Lower leg skin (tissue), 4 donors: ENCODE results near the gene RPLP2. TPM values are rescaled to one million over a fixed set of nuclear protein-coding genes. Genes with fewer than 3 reads are reported as not detected.

Source experiments
- DNase-seq, 2 donors: peaks; one replicate each; pipeline ENCODE4 v3.0.0-alpha.2; 2019; ENCODE audit warnings: low spot score in 2 of 2
- H3K4me3 ChIP-seq: fragments of 200-600 bp; sonication (generic); 2 replicates; pipeline ENCODE4 v1.5.1; 2017; ENCODE audit warnings: mild to moderate bottlenecking, low read depth; ENCODE audit not compliant: poor library complexity, severe bottlenecking
- CTCF ChIP-seq, 3 donors: fragments of 450-650 bp; IDR thresholded peaks; one replicate each; pipeline ENCODE4 v1.5.1; 2016; ENCODE audit warnings: antibody characterized with exemption in 3 of 3, mild to moderate bottlenecking in 3 of 3, moderate library complexity in 2 of 3
- POLR2A ChIP-seq, 2 donors: fragments of 450-650 bp; IDR thresholded peaks; one replicate each; pipeline ENCODE4 v1.6.1; 2016 to 2017; ENCODE audit warnings: antibody characterized with exemption in 2 of 2, mild to moderate bottlenecking in 1 of 2, moderate library complexity in 1 of 2
- WGBS, 2 donors: methylation state at CpG; one replicate each; pipeline ENCODE4 v1.1.5; 2018; 5-methylcytosine and 5-hydroxymethylcytosine counted together
- intact Hi-C: fragments of 100-400 bp; cut with DNase I; formaldehyde crosslinking; loops from one replicate; pipeline ENCODE4 v1.15.0; 2023; ENCODE audit warnings: low total_unique reads
- total RNA-seq, 4 donors: library from RNA; depleted of rRNA; stranded (reverse); fragments of >200 nt; gene quantifications; one replicate each; pipeline ENCODE4 v1.1.0, GENCODE V29; 2016

The RPLP2 gene
- total RNA-seq, 4 donors from 2014 or later, result 479 to 1,471 (median 745) TPM

GRCh38 chr11:766936-767210 lies 42.9 kb upstream of the RPLP2 start:
- no peak for TF ChIP-seq CTCF (IDR thresholded peaks at IDR 0.05)
- TF ChIP-seq POLR2A (IDR thresholded peaks at IDR 0.05), result no peak
- DNase-seq, result no peak
- no peak overlapping the region for H3K4me3 ChIP-seq
- intact Hi-C loops, result no loop called here
- 91 to 92% methylated on average over 2 of the region's 2 CpGs for WGBS, 2 donors

- DNase-seq, result no peak
- TF ChIP-seq CTCF (IDR thresholded peaks at IDR 0.05), result no peak
- no peak for TF ChIP-seq POLR2A (IDR thresholded peaks at IDR 0.05)
- whole genome bisulfite sequencing, 2 donors, result 88 to 93% methylated on average over 11 of the region's 11 CpGs
- no peak overlapping the region for H3K4me3 ChIP-seq
- intact Hi-C loops, result no loop called here
Observed at GRCh38 chr11:767238-767637, 42.5 kb upstream of the RPLP2 start.

DNA sequence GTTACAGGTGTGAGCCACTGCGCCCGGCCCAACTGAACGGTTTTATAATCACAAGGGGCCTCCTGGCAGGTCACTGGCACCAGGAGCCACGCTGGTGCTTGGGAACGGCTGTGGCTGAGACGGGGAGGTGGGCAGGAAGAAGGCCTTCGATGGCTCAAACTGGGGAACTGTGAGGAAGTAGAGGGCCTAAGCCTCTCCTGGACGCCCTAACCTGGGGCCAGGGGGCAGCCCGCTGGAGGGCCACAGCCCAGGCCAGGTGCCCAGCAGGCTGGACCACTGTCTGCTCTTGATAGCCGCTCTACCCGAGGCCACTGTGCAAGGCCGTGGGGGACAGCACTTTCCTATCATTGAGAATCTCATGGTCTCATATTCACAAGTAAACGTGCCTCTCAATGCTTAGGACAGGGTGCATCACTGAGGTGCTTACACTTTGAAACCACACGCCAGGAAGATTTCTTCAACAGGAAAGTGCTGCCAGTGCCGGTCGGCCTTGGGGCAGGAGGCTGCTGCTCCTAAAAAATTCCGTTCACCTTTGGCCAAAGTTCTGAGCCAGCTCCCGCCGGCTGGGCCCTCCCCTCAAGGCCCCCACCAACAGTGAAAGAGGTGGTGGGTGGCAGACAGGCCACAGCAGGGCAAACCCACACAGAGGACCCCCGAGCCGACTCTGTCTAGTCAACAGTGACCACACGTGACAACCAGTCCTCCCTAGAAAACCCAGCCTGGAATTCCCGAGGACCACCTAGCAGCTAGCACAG lies 39.7 kb upstream of the RPLP2 start:
- no peak for TF ChIP-seq CTCF (IDR thresholded peaks at IDR 0.05)
- TF ChIP-seq POLR2A (IDR thresholded peaks at IDR 0.05), result no peak
- intact Hi-C loops, result no loop called here
- H3K4me3 ChIP-seq, result no peak overlapping the region
- 84 to 88% methylated on average over 22 to 23 of the region's 23 CpGs for WGBS, 2 donors
- DNase-seq, result no peak

GRCh38 chr11:770642-771616 lies 38.8 kb upstream of the RPLP2 start:
- TF ChIP-seq POLR2A (IDR thresholded peaks at IDR 0.05) (no peak), CTCF (IDR thresholded peaks at IDR 0.05) (no peak)
- H3K4me3 ChIP-seq, result no peak overlapping the region
- intact Hi-C loops, result no loop called here
- DNase-seq, result peak in 1 of 2 donors; percentile 81
- WGBS, 2 donors, result 86 to 96% methylated on average over 25 to 31 of the region's 32 CpGs

DNA sequence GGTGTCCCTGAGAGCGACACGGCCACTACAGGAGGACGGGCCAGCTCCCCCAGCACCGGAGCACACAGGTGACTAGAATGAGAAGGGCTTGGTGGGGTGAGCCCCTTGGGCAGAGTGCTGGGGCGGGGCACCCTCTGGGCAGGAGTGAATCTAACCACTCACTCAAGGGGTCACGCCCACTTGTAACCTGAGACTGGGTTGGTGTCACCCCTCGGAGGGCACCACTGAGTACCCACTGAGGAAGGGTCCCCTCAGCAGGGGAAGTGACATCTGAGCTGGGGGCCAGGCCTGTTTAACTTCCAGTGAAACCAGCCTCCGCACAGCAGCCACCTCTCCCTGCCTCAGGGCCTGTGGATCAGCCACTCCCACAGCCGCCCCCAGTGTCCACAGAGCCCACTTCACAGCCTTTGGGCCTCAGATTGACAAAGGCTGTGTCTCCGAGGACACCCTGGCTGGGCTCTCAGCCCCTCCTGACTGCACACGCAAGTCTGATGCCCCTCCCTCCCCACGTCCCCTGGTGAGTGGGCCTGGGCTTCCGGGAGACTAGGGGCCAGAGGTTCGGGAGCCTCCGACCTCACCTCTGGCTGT lies 38.1 kb upstream of the RPLP2 start:
- peak in 1 of 2 donors; percentile 77 for DNase-seq
- intact Hi-C loops, result no loop called here
- WGBS, 2 donors, result 86 to 91% methylated on average over 9 to 14 of the region's 15 CpGs
- H3K4me3 ChIP-seq, result no peak overlapping the region
- TF ChIP-seq CTCF (IDR thresholded peaks at IDR 0.05) (no peak), POLR2A (IDR thresholded peaks at IDR 0.05) (no peak)
